Measurements from ENCODE around the gene GRB14.

GRB14 gene

GRCh38 chr2:164609790-164610189 is 11.5 kb downstream of the GRB14 start:
- no peak for DNase-seq

GRCh38 chr2:164606557-164606956 is 14.7 kb downstream of the GRB14 start:
- no peak for DNase-seq

GRCh38 chr2:164605295-164605694 is 16.0 kb downstream of the GRB14 start:
- no peak for DNase-seq

- no peak for DNase-seq
Measured at GRCh38 chr2:164600763-164601162, 20.5 kb downstream of the GRB14 start.

GRCh38 chr2:164599954-164600589 is 21.2 kb downstream of the GRB14 start:
- DNase-seq, result peak; percentile 9

GRCh38 chr2:164597983-164598382 is 23.3 kb downstream of the GRB14 start:
- no peak for DNase-seq

- DNase-seq, result no peak
Measured at GRCh38 chr2:164595031-164595430, 26.3 kb downstream of the GRB14 start.

- no peak for DNase-seq
Measured at GRCh38 chr2:164593959-164594358, 27.3 kb downstream of the GRB14 start.

- no peak for DNase-seq
Measured at GRCh38 chr2:164593541-164593940, 27.7 kb downstream of the GRB14 start.

GRCh38 chr2:164589522-164589921 is 31.8 kb downstream of the GRB14 start:
- DNase-seq, result no peak

- no peak for DNase-seq
Measured at GRCh38 chr2:164581050-164581449, 40.2 kb downstream of the GRB14 start.

GRCh38 chr2:164574931-164575330 is 46.4 kb downstream of the GRB14 start:
- no peak for DNase-seq

GRCh38 chr2:164570475-164570874 is 50.8 kb downstream of the GRB14 start:
- DNase-seq, result no peak

GRCh38 chr2:164569378-164569777 is 51.9 kb downstream of the GRB14 start:
- no peak for DNase-seq

- no peak for DNase-seq
Measured at GRCh38 chr2:164568317-164568716, 53.0 kb downstream of the GRB14 start.

- DNase-seq, result no peak
Measured at GRCh38 chr2:164567335-164567989, 53.8 kb downstream of the GRB14 start.

GRCh38 chr2:164565359-164565758 is 55.9 kb downstream of the GRB14 start:
- DNase-seq, result no peak

GRCh38 chr2:164562666-164563065 is 58.6 kb downstream of the GRB14 start:
- DNase-seq, result no peak

GRCh38 chr2:164561991-164562390 is 59.3 kb downstream of the GRB14 start:
- DNase-seq, result no peak

- DNase-seq, result no peak
Measured at GRCh38 chr2:164561416-164561815, 59.9 kb downstream of the GRB14 start.

GRCh38 chr2:164560902-164561301 is 60.4 kb downstream of the GRB14 start:
- DNase-seq, result no peak

GRCh38 chr2:164560181-164560792 is 61.0 kb downstream of the GRB14 start:
- no peak for DNase-seq

- no peak for DNase-seq
Measured at GRCh38 chr2:164558450-164558849, 62.8 kb downstream of the GRB14 start.

GRCh38 chr2:164554487-164554886 is 66.8 kb downstream of the GRB14 start:
- DNase-seq, result no peak

GRCh38 chr2:164551519-164551918 is 69.8 kb downstream of the GRB14 start:
- no peak for DNase-seq

Data from SHP77 treated with DMSO at 0.1 percent for 48 hours (cell line).